AG20443 (cell line): ENCODE results near the gene CAPN2.

Experiments
- DNase-seq: peaks from one replicate; pipeline ENCODE4 v3.0.0; 2012; ENCODE audit warnings: low spot score, mixed read lengths

Gene CAPN2

GRCh38 chr1:223712194-223712849 lies at the start of gene CAPN2:
Gene CAPN2, plus strand, starts transcription at chr1:223712539. Its CDS starts 102 bp downstream, at chr1:223712641.
- peak; percentile 97 for DNase-seq

GRCh38 chr1:223662943-223663342 lies 49.4 kb upstream of the CAPN2 start:
- no peak for DNase-seq

GRCh38 chr1:223664106-223664505 lies 48.2 kb upstream of the CAPN2 start:
- DNase-seq: no peak

GRCh38 chr1:223665592-223666312 lies 46.6 kb upstream of the CAPN2 start, which contains the start of gene CAPN8:
Gene CAPN8, minus strand, starts transcription at chr1:223665701. Its CDS starts 55 bp downstream, at chr1:223665646.
- peak; percentile 40 for DNase-seq

- no peak for DNase-seq
Observed at GRCh38 chr1:223667484-223668182, 44.7 kb upstream of the CAPN2 start.

- no peak for DNase-seq
Observed at GRCh38 chr1:223669003-223669795, 43.1 kb upstream of the CAPN2 start.

GRCh38 chr1:223670458-223671159 lies 41.7 kb upstream of the CAPN2 start:
- DNase-seq: peak; percentile 56

GRCh38 chr1:223674119-223674890 lies 38.0 kb upstream of the CAPN2 start:
- no peak for DNase-seq

GRCh38 chr1:223678841-223679240 lies 33.5 kb upstream of the CAPN2 start:
- no peak for DNase-seq

- DNase-seq: no peak
Observed at GRCh38 chr1:223680188-223680587, 32.2 kb upstream of the CAPN2 start.

- DNase-seq: no peak
Observed at GRCh38 chr1:223682502-223682901, 29.8 kb upstream of the CAPN2 start.

GRCh38 chr1:223683586-223684487 lies 28.5 kb upstream of the CAPN2 start:
- DNase-seq: peak; percentile 48

- DNase-seq: no peak
Observed at GRCh38 chr1:223684488-223684792, 27.9 kb upstream of the CAPN2 start.

- DNase-seq: no peak
Observed at GRCh38 chr1:223691121-223691520, 21.2 kb upstream of the CAPN2 start.

GRCh38 chr1:223695014-223695548 lies 17.3 kb upstream of the CAPN2 start:
- DNase-seq: no peak

GRCh38 chr1:223695941-223696340 lies 16.4 kb upstream of the CAPN2 start:
- DNase-seq: no peak

GRCh38 chr1:223700388-223700918 lies 11.9 kb upstream of the CAPN2 start:
- no peak for DNase-seq

- peak; percentile 85 for DNase-seq
Observed at GRCh38 chr1:223700942-223701637, 11.2 kb upstream of the CAPN2 start.
